Astrocyte (in vitro differentiated cells and primary cell): ENCODE data around the gene DIP2C. TPM values are rescaled to one million over a fixed set of nuclear protein-coding genes. Genes with fewer than 3 reads are reported as not detected.
"Not testable (repeated sequence)": the region's sequence is repeated elsewhere in the genome, so short reads cannot be mapped to it uniquely, and the experiment has no call there.

ENCODE experiments used
- DNase-seq: peaks from one replicate; pipeline ENCODE4 v3.0.0-alpha.2; 2010; ENCODE audit warnings: low read depth
- FAIRE-seq: peaks from 2 replicates; lab custom pipeline; 2011; peaks lifted over from hg19 to GRCh38; lab: Jason Lieb, UNC
- H2AFZ ChIP-seq: 2 replicates; pipeline ENCODE4 v1.6.0; 2012; ENCODE audit warnings: low read depth, low read length, inconsistent platforms
- H3K27ac ChIP-seq: 2 replicates; pipeline ENCODE4 v1.5.1; 2011; ENCODE audit warnings: low read depth, low read length, inconsistent platforms
- H3K27me3 ChIP-seq: 2 replicates; pipeline ENCODE4 v1.6.0; 2011; ENCODE audit warnings: low read length, inconsistent platforms; ENCODE audit not compliant: insufficient read depth
- H3K36me3 ChIP-seq: 2 replicates; pipeline ENCODE4 v1.5.1; 2011; ENCODE audit warnings: low read length, inconsistent platforms; ENCODE audit not compliant: insufficient read depth
- H3K4me1 ChIP-seq: 2 replicates; pipeline ENCODE4 v1.5.1; 2011; ENCODE audit warnings: low read length, inconsistent platforms; ENCODE audit not compliant: insufficient read depth
- H3K4me2 ChIP-seq: 2 replicates; pipeline ENCODE4 v1.6.0; 2012; ENCODE audit warnings: low read length, inconsistent platforms
- H3K4me3 ChIP-seq: 2 replicates; pipeline ENCODE4 v1.5.1; 2011; ENCODE audit warnings: low read depth, mild to moderate bottlenecking, low read length, inconsistent platforms; ENCODE audit not compliant: insufficient read depth
- H3K79me2 ChIP-seq: 2 replicates; pipeline ENCODE4 v1.6.0; 2012; ENCODE audit warnings: mild to moderate bottlenecking, low read length, inconsistent platforms; ENCODE audit not compliant: insufficient read depth
- H3K9ac ChIP-seq: 2 replicates; pipeline ENCODE4 v1.6.0; 2012; ENCODE audit warnings: mild to moderate bottlenecking, low read length, inconsistent platforms
- H3K9me3 ChIP-seq: 2 replicates; pipeline ENCODE4 v1.5.1; 2012; ENCODE audit warnings: low read depth, mild to moderate bottlenecking, low read length, inconsistent platforms; ENCODE audit not compliant: insufficient read depth
- H4K20me1 ChIP-seq: 2 replicates; pipeline ENCODE4 v1.6.0; 2012; ENCODE audit warnings: low read length, inconsistent platforms; ENCODE audit not compliant: insufficient read depth
- H3K27ac Mint-ChIP-seq: one replicate; pipeline ENCODE4 v1.8.0; 2021; ENCODE audit warnings: mild to moderate bottlenecking, mixed read lengths; ENCODE audit not compliant: unreplicated experiment
- H3K27me3 Mint-ChIP-seq: one replicate; pipeline ENCODE4 v1.8.0; 2021; ENCODE audit warnings: low read depth, mixed read lengths; ENCODE audit not compliant: unreplicated experiment
- H3K36me3 Mint-ChIP-seq: one replicate; pipeline ENCODE4 v1.8.0; 2021; ENCODE audit warnings: low read depth, mixed read lengths; ENCODE audit not compliant: unreplicated experiment
- H3K4me1 Mint-ChIP-seq: one replicate; pipeline ENCODE4 v1.8.0; 2021; ENCODE audit warnings: low read depth, mixed read lengths; ENCODE audit not compliant: unreplicated experiment
- H3K4me3 Mint-ChIP-seq: one replicate; pipeline ENCODE4 v1.8.0; 2021; ENCODE audit warnings: mild to moderate bottlenecking, moderate library complexity, mixed read lengths; ENCODE audit not compliant: unreplicated experiment
- H3K9me3 Mint-ChIP-seq: one replicate; pipeline ENCODE4 v1.8.0; 2021; ENCODE audit warnings: mild to moderate bottlenecking, mixed read lengths; ENCODE audit not compliant: unreplicated experiment
- EZH2 ChIP-seq: IDR thresholded peaks from 2 replicates; pipeline ENCODE4 v1.6.1; 2012; ENCODE audit warnings: mild to moderate bottlenecking, low read length, inconsistent platforms; ENCODE audit not compliant: insufficient read depth
- total RNA-seq: library from RNA; stranded (reverse); gene quantifications from 2 replicates; pipeline ENCODE4 v1.2.1, GENCODE V29; 2021
- TF ChIP-seq, protein P1 (sequence below): IDR thresholded peaks from 2 replicates; pipeline ENCODE4 v1.5.1; 2011; ENCODE audit warnings: low read depth, mild to moderate bottlenecking, inconsistent platforms, low read length, moderate library complexity; ENCODE audit not compliant: insufficient read depth

Gene DIP2C
- total RNA-seq, 1 donor from 2014 or later: 27.3 TPM

- Histone ChIP-seq H3K9ac (no peak overlapping the region), H4K20me1 (peaks cover 49% of the 10 kb centered on the region), H2AFZ (no peak overlapping the region), H3K27ac (no peak overlapping the region), H3K4me2 (no peak overlapping the region), H3K36me3 (no peaks in the 10 kb centered on the region), H3K27me3 (no peaks in the 10 kb centered on the region), H3K79me2 (peaks cover 76% of the 10 kb centered on the region), H3K9me3 (no peaks in the 10 kb centered on the region), H3K4me1 (peaks cover 49% of the 10 kb centered on the region), H3K4me3 (no peak overlapping the region)
- Mint-ChIP-seq H3K27ac (peak overlapping the region; percentile 56), H3K27me3 (no peaks in the 10 kb centered on the region), H3K9me3 (peaks cover 2% of the 10 kb centered on the region), H3K4me1 (peaks cover 77% of the 10 kb centered on the region), H3K4me3 (peak overlapping the region; percentile 22), H3K36me3 (peaks cover 8% of the 10 kb centered on the region)
- FAIRE-seq (no peak), DNase-seq (no peak)
- TF ChIP-seq, protein P1, sequence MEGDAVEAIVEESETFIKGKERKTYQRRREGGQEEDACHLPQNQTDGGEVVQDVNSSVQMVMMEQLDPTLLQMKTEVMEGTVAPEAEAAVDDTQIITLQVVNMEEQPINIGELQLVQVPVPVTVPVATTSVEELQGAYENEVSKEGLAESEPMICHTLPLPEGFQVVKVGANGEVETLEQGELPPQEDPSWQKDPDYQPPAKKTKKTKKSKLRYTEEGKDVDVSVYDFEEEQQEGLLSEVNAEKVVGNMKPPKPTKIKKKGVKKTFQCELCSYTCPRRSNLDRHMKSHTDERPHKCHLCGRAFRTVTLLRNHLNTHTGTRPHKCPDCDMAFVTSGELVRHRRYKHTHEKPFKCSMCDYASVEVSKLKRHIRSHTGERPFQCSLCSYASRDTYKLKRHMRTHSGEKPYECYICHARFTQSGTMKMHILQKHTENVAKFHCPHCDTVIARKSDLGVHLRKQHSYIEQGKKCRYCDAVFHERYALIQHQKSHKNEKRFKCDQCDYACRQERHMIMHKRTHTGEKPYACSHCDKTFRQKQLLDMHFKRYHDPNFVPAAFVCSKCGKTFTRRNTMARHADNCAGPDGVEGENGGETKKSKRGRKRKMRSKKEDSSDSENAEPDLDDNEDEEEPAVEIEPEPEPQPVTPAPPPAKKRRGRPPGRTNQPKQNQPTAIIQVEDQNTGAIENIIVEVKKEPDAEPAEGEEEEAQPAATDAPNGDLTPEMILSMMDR: no peak
These were observed 76.0 kb downstream of the DIP2C start for GRCh38 chr10:613271-614138.

GRCh38 chr10:612696-613095 is 76.8 kb downstream of the DIP2C start:
- no peak overlapping the region for H2AFZ ChIP-seq
- DNase-seq (no peak), FAIRE-seq (no peak)
- no peaks in the 10 kb centered on the region for H3K36me3 ChIP-seq
- Mint-ChIP-seq H3K4me3 (no peak overlapping the region), H3K9me3 (peaks cover 2% of the 10 kb centered on the region), H3K4me1 (peaks cover 69% of the 10 kb centered on the region), H3K27ac (no peak overlapping the region), H3K27me3 (no peaks in the 10 kb centered on the region), H3K36me3 (peaks cover 6% of the 10 kb centered on the region)
- no peak overlapping the region for H3K9ac ChIP-seq
- H3K27ac ChIP-seq: no peak overlapping the region
- no peak overlapping the region for H3K4me2 ChIP-seq
- H3K4me1 ChIP-seq: peaks cover 49% of the 10 kb centered on the region
- H3K4me3 ChIP-seq: no peak overlapping the region
- no peaks in the 10 kb centered on the region for H3K9me3 ChIP-seq
- no peaks in the 10 kb centered on the region for H3K27me3 ChIP-seq
- H4K20me1 ChIP-seq: peaks cover 42% of the 10 kb centered on the region
- TF ChIP-seq, protein P1: no peak
- TF ChIP-seq EZH2: no peak
- H3K79me2 ChIP-seq: peaks cover 70% of the 10 kb centered on the region

- peaks cover 24% of the 10 kb centered on the region for H4K20me1 ChIP-seq
- not testable (repeated sequence) for H3K4me3 Mint-ChIP-seq, H3K27me3 ChIP-seq, H3K4me3 ChIP-seq, H3K36me3 Mint-ChIP-seq, H3K9me3 ChIP-seq, H2AFZ ChIP-seq, H3K36me3 ChIP-seq, H3K9me3 Mint-ChIP-seq, H3K27me3 Mint-ChIP-seq
- peaks cover 51% of the 10 kb centered on the region for H3K4me1 ChIP-seq
- DNase-seq: peak; percentile 91
- peak overlapping the region; percentile 96 for H3K27ac ChIP-seq
- peak; percentile 76 for FAIRE-seq
- Mint-ChIP-seq H3K4me1 (peaks cover 72% of the 10 kb centered on the region), H3K27ac (peak overlapping the region; percentile 95)
- peak overlapping the region; percentile 71 for H3K4me2 ChIP-seq
- peak overlapping the region; percentile 75 for H3K9ac ChIP-seq
- peaks cover 70% of the 10 kb centered on the region for H3K79me2 ChIP-seq
These were observed 78.7 kb downstream of the DIP2C start for GRCh38 chr10:610642-611305.
